MCF 10A (cell line): ENCODE data around the gene TC2N. TPM values are rescaled to one million over a fixed set of nuclear protein-coding genes. Genes with fewer than 3 reads are reported as not detected.
"Not testable (repeated sequence)": the region's sequence is repeated elsewhere in the genome, so short reads cannot be mapped to it uniquely, and the experiment has no call there.

ENCODE experiments used
- BruUV-seq: library from RNA; stranded (reverse); fragments of 400-500 nt; replicated peaks from 2 replicates; lab custom pipeline; 2021; lab: Mats Ljungman, UMichigan
- CTCF ChIA-PET: fragments of 300-600 bp; sonication (Branson Sonifier 250); formaldehyde crosslinking; extraction: SDS; loops from one replicate; lab custom pipeline; 2021; ENCODE audit warnings: antibody characterized with exemption, inconsistent platforms; lab: Yijun Ruan, JAX
- POLR2A ChIA-PET: fragments of 300-600, 350-650 bp; sonication (Branson Sonifier 250); formaldehyde crosslinking; extraction: SDS; loops from one replicate; lab custom pipeline; 2020; ENCODE audit warnings: antibody characterized with exemption, inconsistent platforms; lab: Yijun Ruan, JAX
- DNase-seq: peaks from one replicate; pipeline ENCODE4 v3.0.0-alpha.2; 2018; ENCODE audit not compliant: unreplicated experiment
- H3K27ac Mint-ChIP-seq: one replicate; pipeline ENCODE4 v1.8.0; 2022; ENCODE audit warnings: mild to moderate bottlenecking, low read depth, mixed read lengths; ENCODE audit not compliant: unreplicated experiment
- H3K27me3 Mint-ChIP-seq: one replicate; pipeline ENCODE4 v1.8.0; 2022; ENCODE audit warnings: mixed read lengths; ENCODE audit not compliant: insufficient read depth, unreplicated experiment
- H3K36me3 Mint-ChIP-seq: one replicate; pipeline ENCODE4 v1.8.0; 2022; ENCODE audit warnings: mild to moderate bottlenecking, moderate library complexity, mixed read lengths; ENCODE audit not compliant: insufficient read depth, unreplicated experiment
- H3K4me1 Mint-ChIP-seq: one replicate; pipeline ENCODE4 v1.8.0; 2022; ENCODE audit warnings: mixed read lengths; ENCODE audit not compliant: insufficient read depth, unreplicated experiment
- H3K4me3 Mint-ChIP-seq: one replicate; pipeline ENCODE4 v1.8.0; 2022; ENCODE audit warnings: mild to moderate bottlenecking, moderate library complexity, mixed read lengths; ENCODE audit not compliant: unreplicated experiment
- H3K9me3 Mint-ChIP-seq: one replicate; pipeline ENCODE4 v1.8.0; 2022; ENCODE audit warnings: mixed read lengths; ENCODE audit not compliant: unreplicated experiment
- CTCF ChIP-seq: fragments of 200-600 bp; IDR thresholded peaks from one replicate; pipeline ENCODE4 v1.8.0; 2022; ENCODE audit warnings: antibody characterized with exemption, mild to moderate bottlenecking; ENCODE audit not compliant: unreplicated experiment
- intact Hi-C: fragments of 100-400 bp; cut with micrococcal nuclease; formaldehyde crosslinking; loops from 2 replicates; pipeline ENCODE4 v1.14.1; 2022
- total RNA-seq: library from RNA; stranded (reverse); gene quantifications from 2 replicates; pipeline ENCODE4 v1.2.3, GENCODE V29; 2022

TC2N gene
- total RNA-seq, 1 experiment from 2014 or later = 11.8 TPM

DNA sequence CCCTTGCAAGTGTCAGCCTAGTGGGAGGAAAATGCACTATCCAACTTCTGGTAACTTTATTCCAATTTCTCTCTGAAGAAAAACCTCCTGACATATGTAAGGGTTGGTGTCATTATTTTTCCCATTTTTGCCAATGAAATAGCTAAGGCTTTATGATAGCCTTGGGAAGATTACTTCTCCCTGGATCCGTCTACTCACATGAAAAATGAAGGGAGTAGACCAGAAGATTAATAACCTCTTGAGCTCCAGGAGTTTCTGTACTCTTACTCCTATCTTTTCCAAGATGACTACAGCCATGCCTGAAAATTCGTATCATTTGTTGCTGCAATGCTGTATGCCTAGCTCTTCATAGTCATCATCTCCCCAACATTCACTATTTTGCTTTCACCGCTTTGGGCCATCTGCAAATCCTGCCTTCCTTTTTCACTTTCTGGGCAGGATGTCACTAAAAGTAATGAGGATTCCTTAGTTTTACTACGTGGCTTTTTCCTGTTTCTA is 18.8 kb downstream of the TC2N start:
- intact Hi-C loops = no loop called here
- Mint-ChIP-seq H3K36me3 (no peaks in the 10 kb centered on the region), H3K9me3 (no peaks in the 10 kb centered on the region), H3K4me1 (no peaks in the 10 kb centered on the region), H3K27me3 (peaks cover 21% of the 10 kb centered on the region), H3K4me3 (no peak overlapping the region), H3K27ac (no peak overlapping the region)
- no peak for DNase-seq
- CTCF ChIA-PET = no interaction called here
- TF ChIP-seq CTCF = no peak
- BruUV-seq = no TSS peak
- POLR2A ChIA-PET = interaction anchor here (0.9 kb wide), 1 partner anchor 8 kb away, joined by 3 read pairs; no protein-coding TSS in a partner anchor

- no TSS peak for BruUV-seq
- Mint-ChIP-seq H3K4me1 (no peaks in the 10 kb centered on the region), H3K4me3 (no peak overlapping the region), H3K9me3 (no peaks in the 10 kb centered on the region), H3K27me3 (peaks cover 12% of the 10 kb centered on the region), H3K36me3 (no peaks in the 10 kb centered on the region), H3K27ac (no peak overlapping the region)
- no peak for DNase-seq
- intact Hi-C loops = no loop called here
- CTCF ChIA-PET = no interaction called here
- no peak for TF ChIP-seq CTCF
- POLR2A ChIA-PET = no interaction called here
Measured at GRCh38 chr14:91847693-91848092, 19.6 kb downstream of the TC2N start.

- peaks cover 10% of the 10 kb centered on the region for H3K27me3 Mint-ChIP-seq
Measured at GRCh38 chr14:91845652-91846051, 21.7 kb downstream of the TC2N start.

GRCh38 chr14:91845056-91845455 is 22.3 kb downstream of the TC2N start:
- intact Hi-C loops, BruUV-seq, H3K4me1 Mint-ChIP-seq, H3K4me3 Mint-ChIP-seq, H3K9me3 Mint-ChIP-seq, H3K36me3 Mint-ChIP-seq, H3K27ac Mint-ChIP-seq, DNase-seq: not testable (repeated sequence)
- peaks cover 10% of the 10 kb centered on the region for H3K27me3 Mint-ChIP-seq
- POLR2A ChIA-PET = interaction anchor here (1.0 kb wide), 1 partner anchor 14 kb away, joined by 3 read pairs; no protein-coding TSS in a partner anchor
- CTCF ChIA-PET = interaction anchor here (0.6 to 1.2 kb wide), 3 partner anchors 10 to 126 kb away, joined by 3 to 4 read pairs (median 4); no protein-coding TSS in a partner anchor

More at GRCh38 chr14:91845652-91846051, 21.7 kb downstream of the TC2N start:
- DNase-seq = no peak
- Mint-ChIP-seq H3K9me3 (no peaks in the 10 kb centered on the region), H3K27ac (no peak overlapping the region), H3K36me3 (no peaks in the 10 kb centered on the region), H3K4me1 (no peaks in the 10 kb centered on the region), H3K4me3 (no peak overlapping the region)
- CTCF ChIA-PET = interaction anchor here (1.1 kb wide), 1 partner anchor 28 kb away, joined by 3 read pairs; no protein-coding TSS in a partner anchor
- BruUV-seq = no TSS peak
- POLR2A ChIA-PET = interaction anchor here (1.0 kb wide), 1 partner anchor 13 kb away, joined by 3 read pairs; no protein-coding TSS in a partner anchor
- intact Hi-C loops = no loop called here
- no peak for TF ChIP-seq CTCF
